H1 (cell line): ENCODE measurements around the gene SH2B2. TPM values are rescaled to one million over a fixed set of nuclear protein-coding genes. Genes with fewer than 3 reads are reported as not detected.

Experiments
- CTCF ChIA-PET: fragments of 300-600 bp; sonication (Branson Sonifier 250); formaldehyde crosslinking; loops from one replicate; lab custom pipeline; 2021; ENCODE audit not compliant: partially characterized antibody; lab: Charles Lee
- POLR2A ChIA-PET: fragments of 300-600 bp; sonication (Branson Sonifier 250); formaldehyde crosslinking; loops from one replicate; lab custom pipeline; 2021; ENCODE audit warnings: inconsistent platforms; ENCODE audit not compliant: partially characterized antibody; lab: Charles Lee
- DNase-seq, 2 experiments: peaks; one replicate each; pipeline versions ENCODE4 v3.0.0 to v3.0.0-alpha.2; 2010 to 2022; ENCODE audit warnings: low spot score in 2 of 2, low read depth in 1 of 2, mixed read lengths in 1 of 2
- FAIRE-seq: peaks from 2 replicates; lab custom pipeline; 2011; peaks lifted over from hg19 to GRCh38; lab: Jason Lieb, UNC
- H2AFZ ChIP-seq: 2 replicates; pipeline ENCODE4 v1.8.1; 2012; ENCODE audit warnings: low read length, inconsistent platforms
- H2AK5ac ChIP-seq: 2 replicates; pipeline ENCODE4 v1.6.1; 2013; ENCODE audit warnings: low read depth, low read length
- H2BK120ac ChIP-seq: replicated peaks from 2 replicates; pipeline ENCODE3; 2013; ENCODE audit warnings: low read depth, low read length, inconsistent platforms
- H2BK12ac ChIP-seq: 2 replicates; pipeline ENCODE4 v1.6.1; 2013; ENCODE audit warnings: low read depth, low read length
- H2BK15ac ChIP-seq: 2 replicates; pipeline ENCODE4 v1.6.1; 2013; ENCODE audit warnings: low read length
- H2BK20ac ChIP-seq: 2 replicates; pipeline ENCODE4 v1.6.1; 2013; ENCODE audit warnings: low read length
- H2BK5ac ChIP-seq: 2 replicates; pipeline ENCODE4 v1.6.1; 2013; ENCODE audit warnings: low read depth, low read length
- H3K14ac ChIP-seq: 2 replicates; pipeline ENCODE4 v1.6.1; 2013; ENCODE audit warnings: inconsistent platforms; ENCODE audit not compliant: insufficient read length
- H3K18ac ChIP-seq: 2 replicates; pipeline ENCODE4 v1.6.1; 2013; ENCODE audit warnings: low read length; ENCODE audit errors: extremely low read depth
- H3K23ac ChIP-seq: 2 replicates; pipeline ENCODE4 v1.6.1; 2013; ENCODE audit warnings: inconsistent platforms; ENCODE audit not compliant: insufficient read length
- H3K23me2 ChIP-seq: 2 replicates; pipeline ENCODE4 v1.6.1; 2013; ENCODE audit warnings: low read depth, low read length
- H3K27ac ChIP-seq: 2 replicates; pipeline ENCODE4 v1.6.1; 2011; ENCODE audit warnings: low read depth, low read length, inconsistent platforms
- H3K27me3 ChIP-seq, 4 experiments: replicated peaks in 1 of 4; 1 replicate in 1 of 4; 2 replicates in 3 of 4; pipeline versions ENCODE4 v1.6.1 to v1.8.1; 2011 to 2013; ENCODE audit warnings: low read length in 3 of 4, mild to moderate bottlenecking in 3 of 4, inconsistent platforms in 2 of 4, mixed read lengths in 2 of 4, moderate library complexity in 1 of 4; ENCODE audit not compliant: control insufficient read depth in 3 of 4, insufficient read depth in 3 of 4; ENCODE audit errors: extremely low read depth in 1 of 4
- H3K36me3 ChIP-seq, 4 experiments: 2 replicates each; pipeline versions ENCODE4 v1.6.1 to v1.8.1; 2011 to 2013; ENCODE audit warnings: mild to moderate bottlenecking in 4 of 4, low read length in 3 of 4, moderate library complexity in 2 of 4, control low read depth in 1 of 4, inconsistent platforms in 1 of 4; ENCODE audit not compliant: insufficient read depth in 4 of 4, control insufficient read depth in 2 of 4
- H3K4ac ChIP-seq: replicated peaks from 2 replicates; pipeline ENCODE3; 2013; ENCODE audit warnings: low read length, low read depth, mixed read lengths, inconsistent platforms; ENCODE audit not compliant: insufficient read length
- H3K4me1 ChIP-seq, 4 experiments: replicated peaks in 1 of 4; 1 replicate in 1 of 4; 2 replicates in 3 of 4; pipeline versions ENCODE4 v1.6.1 to v1.8.1; 2011 to 2013; ENCODE audit warnings: low read length in 3 of 4, inconsistent platforms in 2 of 4, mixed read lengths in 1 of 4; ENCODE audit not compliant: insufficient read depth in 4 of 4, control insufficient read depth in 3 of 4
- H3K4me2 ChIP-seq, 2 experiments: 2 replicates each; pipeline versions ENCODE4 v1.6.1 to v1.8.1; 2011 to 2013; ENCODE audit warnings: low read depth in 2 of 2, low read length in 2 of 2, control low read depth in 1 of 2, inconsistent platforms in 1 of 2, mild to moderate bottlenecking in 1 of 2; ENCODE audit not compliant: insufficient read depth in 1 of 2
- H3K4me3 ChIP-seq, 4 experiments: fragments of 200-600, 300-600 bp in 1 of 4; sonication (generic), shearing (Covaris generic), sonication (Bioruptor Twin) in 1 of 4; 2 replicates each; pipeline versions ENCODE4 v1.5.1 to v1.8.1; 2011 to 2016; ENCODE audit warnings: low read length in 4 of 4, low read depth in 3 of 4, control low read depth in 2 of 4, inconsistent platforms in 2 of 4, mild to moderate bottlenecking in 2 of 4, mixed read lengths in 1 of 4, moderate library complexity in 1 of 4; ENCODE audit not compliant: insufficient read depth in 2 of 4; ENCODE audit errors: extremely low read depth in 1 of 4
- H3K56ac ChIP-seq: replicated peaks from 2 replicates; pipeline ENCODE3; 2013; ENCODE audit warnings: low read depth, mild to moderate bottlenecking, mixed read lengths, low read length, inconsistent platforms; ENCODE audit not compliant: insufficient read length
- H3K79me1 ChIP-seq: 2 replicates; pipeline ENCODE4 v1.6.1; 2013; ENCODE audit warnings: low read depth, low read length, control low read depth
- H3K79me2 ChIP-seq, 2 experiments: 2 replicates each; pipeline versions ENCODE4 v1.6.1 to v1.8.1; 2012 to 2013; ENCODE audit warnings: low read length in 2 of 2, mild to moderate bottlenecking in 2 of 2, inconsistent platforms in 1 of 2; ENCODE audit not compliant: insufficient read depth in 2 of 2, control insufficient read depth in 1 of 2
- H3K9ac ChIP-seq, 4 experiments: replicated peaks in 1 of 4; 1 replicate in 1 of 4; 2 replicates in 3 of 4; pipeline versions ENCODE4 v1.6.1 to v1.8.1; 2011 to 2013; ENCODE audit warnings: low read depth in 3 of 4, low read length in 3 of 4, control low read depth in 2 of 4, mild to moderate bottlenecking in 2 of 4, moderate library complexity in 2 of 4, inconsistent platforms in 1 of 4; ENCODE audit errors: extremely low read depth in 1 of 4
- H3K9me3 ChIP-seq, 2 experiments: 2 replicates each; pipeline versions ENCODE4 v1.6.1 to v1.8.1; 2012 to 2013; ENCODE audit warnings: mild to moderate bottlenecking in 2 of 2, moderate library complexity in 2 of 2, control low read depth in 1 of 2, inconsistent platforms in 1 of 2, low read depth in 1 of 2, low read length in 1 of 2, mixed read lengths in 1 of 2; ENCODE audit not compliant: insufficient read depth in 2 of 2
- H4K20me1 ChIP-seq, 2 experiments: replicated peaks in 1 of 2; 2 replicates each; pipeline versions ENCODE3 to v1.8.1; 2011 to 2013; ENCODE audit warnings: inconsistent platforms in 2 of 2, low read length in 2 of 2, mild to moderate bottlenecking in 1 of 2; ENCODE audit not compliant: insufficient read depth in 2 of 2, control insufficient read depth in 1 of 2
- H4K5ac ChIP-seq: 2 replicates; pipeline ENCODE4 v1.6.1; 2013; ENCODE audit warnings: low read length, low read depth, mixed read lengths, inconsistent platforms; ENCODE audit not compliant: insufficient read length
- H4K8ac ChIP-seq: 2 replicates; pipeline ENCODE4 v1.8.0; 2013; ENCODE audit warnings: mild to moderate bottlenecking, moderate library complexity, low read length, inconsistent platforms; ENCODE audit not compliant: insufficient read depth; ENCODE audit errors: extremely low read depth
- H4K91ac ChIP-seq: replicated peaks from 2 replicates; pipeline ENCODE3; 2013; ENCODE audit warnings: low read length, mixed read lengths, inconsistent platforms; ENCODE audit not compliant: insufficient read length
- ATF2 ChIP-seq: IDR thresholded peaks from 2 replicates; pipeline ENCODE4 v1.6.1; 2012; ENCODE audit warnings: low read length, inconsistent platforms
- BCL11A ChIP-seq, 2 experiments: IDR thresholded peaks; one replicate each; pipeline ENCODE4 v1.6.1; 2011; ENCODE audit warnings: low read depth in 2 of 2, low read length in 2 of 2, mild to moderate bottlenecking in 2 of 2
- HDAC2 ChIP-seq, 2 experiments: fragments of 300-600 bp in 1 of 2; sonication (generic) in 1 of 2; IDR thresholded peaks; 2 replicates each; pipeline ENCODE4 v1.6.1; 2011 to 2012; ENCODE audit warnings: low read depth in 2 of 2, low read length in 2 of 2, mild to moderate bottlenecking in 2 of 2, moderate library complexity in 2 of 2, borderline replicate concordance in 1 of 2, inconsistent platforms in 1 of 2
- RXRA ChIP-seq: IDR thresholded peaks from 2 replicates; pipeline ENCODE4 v1.6.1; 2011; ENCODE audit warnings: low read depth, mild to moderate bottlenecking, low read length, moderate library complexity; ENCODE audit not compliant: insufficient read depth
- TAF7 ChIP-seq: optimal IDR thresholded peaks from 2 replicates; pipeline ENCODE3; 2011; ENCODE audit warnings: low read depth, mild to moderate bottlenecking, inconsistent platforms, low read length, moderate library complexity, borderline replicate concordance
- WGBS, 2 experiments: shearing (Covaris generic) in 1 of 2; methylation state at CpG; one replicate each; pipeline versions ENCODE4 v1.1.6 to v1.1.7; 2013 to 2015; ENCODE audit warnings: low lambda C conversion rate in 2 of 2, mixed read lengths in 2 of 2, inconsistent platforms in 1 of 2, low coverage in 1 of 2, missing lambda C conversion rate in 1 of 2; ENCODE audit not compliant: insufficient replicate concordance in 2 of 2, insufficient coverage in 1 of 2, insufficient read length in 1 of 2; ENCODE audit errors: extremely low coverage in 1 of 2, missing lambda C conversion rate in 1 of 2; 5-methylcytosine and 5-hydroxymethylcytosine counted together
- polyA plus RNA-seq, 7 experiments: library from polyadenylated mRNA; depleted of rRNA in 3 of 7; stranded (reverse) in 5 of 7; unstranded in 2 of 7; fragments of >200 nt in 5 of 7; fragments of 200-250 nt in 2 of 7; gene quantifications; 1 replicate in 5 of 7; 2 replicates in 1 of 7; 4 replicates in 1 of 7; pipeline versions ENCODE4 v1.2.1 to v1.2.3, GENCODE V29; 2011 to 2013; ENCODE audit warnings: missing spikeins in 2 of 7, mixed read lengths in 2 of 7
- total RNA-seq: library from RNA; stranded (reverse); fragmentation: NEBNext Ultra II Directional; extraction: Animal tissue kit (Norgen Biotek cat#: 25700); gene quantifications from 2 replicates; pipeline ENCODE4 v1.2.1, GENCODE V29; 2021

The SH2B2 gene
- total and polyA plus RNA-seq, 2 of the 8 experiments (the other 6 are each of a cell fraction or from before 2014, with no cell fraction given), result 11.5 to 18.7 TPM

DNA sequence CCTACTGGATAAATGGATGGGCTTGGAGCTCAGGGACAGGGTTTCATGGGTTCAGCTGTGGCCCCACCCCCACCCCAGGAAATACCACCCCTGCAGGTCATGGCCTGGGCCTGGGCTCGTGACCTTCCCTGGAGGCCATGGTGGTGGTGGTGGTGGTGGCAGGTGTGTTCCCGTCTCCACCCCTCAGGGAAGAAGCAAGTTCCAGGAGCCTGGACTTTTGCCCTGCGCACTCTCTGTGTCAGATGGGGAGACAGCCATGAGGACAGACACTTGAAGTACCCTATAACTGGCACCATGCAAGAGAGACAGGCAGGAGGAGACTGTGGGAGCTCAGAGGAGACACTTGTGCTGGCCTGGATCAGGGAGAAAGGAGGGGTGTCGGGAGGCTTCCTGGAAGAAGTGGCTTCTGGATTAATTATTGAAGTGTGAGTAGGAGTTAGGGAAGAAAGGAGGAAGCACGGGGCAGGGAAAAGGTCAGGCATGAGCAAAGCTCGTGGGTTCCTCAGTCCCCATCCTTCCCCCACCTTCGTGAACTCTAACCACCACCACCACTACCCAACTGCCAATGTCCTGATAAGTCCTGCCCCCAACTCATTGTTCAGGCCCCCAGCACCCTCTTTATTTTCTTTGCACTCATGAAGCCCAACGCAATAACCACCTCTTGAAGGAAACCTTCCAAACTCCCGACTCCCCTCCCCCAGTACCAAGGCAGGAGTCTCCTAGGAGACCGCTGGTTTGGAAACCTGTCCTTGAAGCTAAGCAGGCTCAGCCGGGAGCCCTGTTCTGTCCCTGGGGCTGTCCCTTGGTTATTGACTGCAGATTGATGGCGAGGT, 8.9 kb downstream of the SH2B2 start:
- no peak overlapping the region for H3K18ac ChIP-seq
- ChIA-PET CTCF (interaction anchor here (0.8 to 2.5 kb wide), 6 partner anchors 10 to 59 kb away, joined by 3 to 9 read pairs (median 4); no protein-coding TSS in a partner anchor), POLR2A (interaction anchor here (1.4 to 1.6 kb wide), 3 partner anchors 8 to 100 kb away, joined by 4 to 5 read pairs (median 5); no protein-coding TSS in a partner anchor)
- no peak for TF ChIP-seq RXRA
- no peak for TF ChIP-seq BCL11A (IDR thresholded peaks at IDR 0.05; ENCODE audit: low read depth in 2 of 2, low read length in 2 of 2)
- no peak for TF ChIP-seq HDAC2 (IDR thresholded peaks at IDR 0.05; ENCODE audit: borderline replicate concordance in 1 of 2, low read depth in 2 of 2, low read length in 2 of 2)
- TF ChIP-seq TAF7, result no peak
- TF ChIP-seq ATF2, result no peak

More for the DNA sequence above, 8.9 kb downstream of the SH2B2 start:
- Histone ChIP-seq H3K4me3 (no peak overlapping the region; a peak in 1 of 8 replicates), H2BK20ac (no peak overlapping the region), H3K56ac (no peak overlapping the region), H3K4me1 (peaks cover 0 to 22% (median 6%) of the 10 kb centered on the region in 4 experiments; a peak in 6 of 7 replicates), H4K20me1 (peaks cover 8 to 20% of the 10 kb centered on the region in 2 experiments), H3K27ac (no peak overlapping the region), H2BK120ac (no peak overlapping the region), H3K27me3 (peaks cover 0 to 5% (median 4%) of the 10 kb centered on the region in 4 experiments; a peak in 5 of 7 replicates), H2BK15ac (no peak overlapping the region), H3K23ac (no peak overlapping the region), H3K14ac (no peak overlapping the region), H3K9ac (no peak overlapping the region), H2BK12ac (no peak overlapping the region), H3K36me3 (no peaks in the 10 kb centered on the region; a peak in 1 of 8 replicates), H3K4ac (no peak overlapping the region), H4K8ac (no peak overlapping the region), H4K5ac (no peak overlapping the region), H3K23me2 (peaks cover 2% of the 10 kb centered on the region; the same call in 1 of the 2 replicates), H3K9me3 (no peaks in the 10 kb centered on the region; a peak in 1 of 4 replicates), H2AFZ (no peak overlapping the region), H3K79me2 (0 out of 4 replicates have a peak, but pooled peaks cover 0 to 2% of the 10 kb centered on the region in 2 experiments), H2AK5ac (no peak overlapping the region), H2BK5ac (0 out of 2 replicates have a peak overlapping the region, but pooled peaks have one; percentile 3), H3K4me2 (no peak overlapping the region), H3K79me1 (no peaks in the 10 kb centered on the region; the same call in 1 of the 2 replicates), H4K91ac (no peak overlapping the region)
- no peak for DNase-seq
- no peak for FAIRE-seq
- WGBS, 2 experiments, result 90% methylated on average over 12 of the region's 12 CpGs; no CpG with 5 or more reads in 1 of the 2 experiments
